NCI-H2081 (cell line): ENCODE data around the gene RABGEF1.
A peak's percentile ranks its signal among the peaks of the same experiment; 100 is the strongest.
"Not testable (repeated sequence)": the region's sequence is repeated elsewhere in the genome, so short reads cannot be mapped to it uniquely, and the experiment has no call there.

ENCODE experiments used
- DNase-seq, 2 experiments: peaks; one replicate each; lab custom pipeline; 2025; lab: John Stamatoyannopoulos, UW

The RABGEF1 gene

DNA sequence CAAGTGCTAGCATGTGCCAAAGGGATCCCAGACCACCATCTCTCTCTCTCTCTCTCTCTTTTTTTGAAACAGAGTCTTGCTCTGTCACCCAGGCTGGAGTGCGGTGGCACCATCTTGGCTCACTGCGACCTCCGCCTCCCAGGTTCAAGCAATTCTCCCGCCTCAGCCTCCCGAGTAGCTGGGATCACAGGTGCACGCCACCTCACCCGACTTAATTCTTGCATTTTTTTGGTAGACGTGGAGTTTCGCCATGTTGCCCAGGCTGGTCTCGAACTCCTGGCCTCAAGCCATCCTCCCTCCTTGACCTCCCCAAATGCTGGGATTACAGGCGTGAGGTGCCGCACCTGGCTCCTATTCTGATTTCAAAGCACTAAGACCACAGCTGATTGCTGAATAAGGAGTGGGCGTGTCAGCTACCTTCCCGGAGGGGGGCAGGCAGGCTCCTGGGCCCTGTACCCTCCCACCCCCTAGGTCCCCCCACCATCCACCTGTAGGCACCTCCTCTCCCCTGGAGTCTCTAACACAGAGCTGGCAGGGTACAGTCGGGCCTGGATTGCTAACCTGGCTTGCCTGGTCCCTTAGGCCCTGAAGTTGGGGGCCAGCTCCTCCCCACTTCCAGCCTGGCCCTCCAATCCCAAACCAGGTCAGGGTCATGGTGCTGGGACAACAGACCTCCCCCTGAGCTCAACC, 74.8 kb downstream of the RABGEF1 start:
- DNase-seq, result not testable (repeated sequence)

DNA sequence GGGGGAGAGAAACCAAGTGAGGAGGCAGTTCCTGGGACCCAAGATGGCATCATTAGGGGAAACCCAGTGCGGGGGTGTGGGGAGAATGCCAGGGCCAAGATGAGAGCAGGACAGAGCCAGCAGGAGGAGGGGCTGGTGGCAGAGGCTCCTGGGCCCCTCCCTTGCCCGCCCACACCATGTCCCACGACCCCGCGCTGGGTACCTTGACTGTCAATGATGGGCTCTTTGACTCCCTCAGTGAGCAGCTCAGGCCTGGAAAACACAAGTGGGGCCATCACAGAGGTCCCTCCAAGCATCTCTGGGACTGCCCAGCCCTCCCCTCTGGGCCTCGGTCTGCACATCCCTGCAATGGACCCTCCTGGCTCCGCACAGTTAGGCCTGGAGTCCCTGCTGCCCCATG, 75.4 kb downstream of the RABGEF1 start:
- no peak for DNase-seq

DNA sequence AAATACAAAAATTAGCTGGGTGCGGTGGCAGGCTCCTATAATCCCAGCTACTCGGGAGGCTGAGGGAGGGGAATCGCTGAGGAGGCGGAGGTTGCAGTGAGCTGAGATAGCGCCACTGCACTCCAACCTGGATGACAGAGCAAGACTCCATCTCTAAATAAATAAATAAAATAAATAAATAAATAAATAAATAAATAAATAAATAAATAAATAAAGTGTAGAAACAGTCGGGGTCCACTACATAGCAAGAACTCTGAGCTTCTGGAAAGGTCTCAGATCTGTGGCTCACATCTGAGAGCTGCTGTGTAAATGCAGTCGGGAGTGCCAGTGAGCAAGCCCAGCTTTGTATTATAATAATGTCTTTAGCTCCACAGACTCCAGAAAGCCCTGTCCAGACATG, 76.1 kb downstream of the RABGEF1 start:
- not testable (repeated sequence) for DNase-seq

DNA sequence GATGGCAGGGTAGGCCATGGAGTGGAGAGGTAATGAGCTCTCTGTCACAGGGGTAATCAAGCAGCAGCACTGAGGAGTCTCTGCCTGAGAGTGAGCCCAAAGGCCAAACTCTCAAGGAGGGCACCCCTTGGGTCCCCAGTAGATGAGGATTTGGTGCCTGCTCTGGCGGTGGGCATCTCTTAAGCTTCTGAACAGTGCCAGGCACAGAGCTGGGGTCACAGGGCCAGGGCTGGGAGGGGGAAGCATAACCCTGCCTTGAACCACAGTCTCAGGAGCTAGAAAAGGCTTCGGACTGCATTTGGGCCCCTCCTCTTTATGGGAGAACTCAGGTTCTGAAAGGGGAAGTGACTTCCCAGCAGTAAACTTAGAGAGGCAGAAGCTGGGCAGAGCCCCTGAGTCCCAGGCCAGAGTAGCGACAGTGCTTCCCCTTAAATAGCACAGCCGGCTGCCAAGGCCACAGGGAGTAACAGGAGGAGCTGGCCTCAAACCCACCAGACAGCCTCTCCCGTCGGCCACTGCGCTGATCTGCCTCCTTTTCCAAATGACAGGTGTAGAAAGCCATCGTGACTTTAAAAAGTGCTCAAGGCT, 76.8 kb downstream of the RABGEF1 start:
- DNase-seq, result not testable (repeated sequence)

DNA sequence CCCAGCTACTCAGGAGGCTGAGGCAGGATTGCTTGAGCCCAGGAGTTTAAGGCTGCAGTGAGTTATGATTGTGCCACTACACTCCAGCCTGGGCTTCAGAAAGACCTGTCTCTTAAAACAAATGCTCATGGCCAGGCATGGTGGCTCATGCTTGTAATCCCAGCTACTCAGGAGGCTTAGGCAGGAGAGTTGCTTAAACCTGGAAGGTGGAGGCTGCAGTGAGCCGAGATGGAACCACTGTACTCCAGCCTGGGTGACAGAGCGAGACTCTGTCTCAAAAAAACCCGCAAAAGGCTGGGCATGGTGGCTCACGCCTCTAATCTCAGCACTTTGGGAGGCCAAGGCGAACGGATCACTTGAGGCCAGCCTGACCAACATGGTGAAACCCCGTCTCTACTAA, 77.4 kb downstream of the RABGEF1 start:
- not testable (repeated sequence) for DNase-seq

DNA sequence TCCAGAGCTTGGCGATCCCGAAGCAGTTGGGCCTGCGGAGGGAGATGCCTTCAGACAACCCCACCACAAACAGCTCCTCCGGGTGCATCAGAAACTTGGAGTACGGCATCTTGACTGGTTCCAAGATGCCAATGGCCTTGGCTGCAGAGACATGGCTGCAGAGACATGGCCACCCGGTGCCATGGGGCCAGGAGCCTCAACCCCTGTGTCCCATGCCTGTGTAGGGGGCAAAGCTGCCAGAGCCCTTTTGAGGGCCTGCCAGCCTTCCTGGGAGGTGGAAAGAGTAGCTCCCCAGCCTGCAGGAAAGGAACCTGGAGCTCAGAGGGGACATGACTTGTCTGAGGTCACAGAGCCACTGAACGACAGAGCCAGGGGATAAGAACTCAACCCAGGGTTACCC, 83.5 kb downstream of the RABGEF1 start:
- DNase-seq, result no peak

DNA sequence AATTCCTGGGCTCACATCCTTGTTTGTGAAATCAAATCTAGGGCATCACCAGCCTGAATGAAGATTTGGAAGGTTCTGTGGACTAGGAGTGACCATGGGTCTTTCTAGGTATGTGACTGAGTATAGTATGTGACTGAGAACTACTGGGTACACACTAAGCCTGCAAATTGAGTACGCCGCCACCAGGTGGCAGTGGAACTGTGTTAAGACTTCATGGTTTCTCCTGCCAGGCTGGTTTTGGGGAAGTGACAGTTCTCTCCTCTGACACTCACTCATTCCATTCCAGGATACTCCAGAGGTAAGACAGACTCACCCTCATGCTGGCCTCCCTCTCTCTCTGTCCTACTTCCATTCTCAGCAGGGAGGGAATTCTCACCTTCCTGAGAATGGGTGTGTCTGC, 85.0 kb downstream of the RABGEF1 start:
- DNase-seq, result peak; percentile 27 to 46

DNA sequence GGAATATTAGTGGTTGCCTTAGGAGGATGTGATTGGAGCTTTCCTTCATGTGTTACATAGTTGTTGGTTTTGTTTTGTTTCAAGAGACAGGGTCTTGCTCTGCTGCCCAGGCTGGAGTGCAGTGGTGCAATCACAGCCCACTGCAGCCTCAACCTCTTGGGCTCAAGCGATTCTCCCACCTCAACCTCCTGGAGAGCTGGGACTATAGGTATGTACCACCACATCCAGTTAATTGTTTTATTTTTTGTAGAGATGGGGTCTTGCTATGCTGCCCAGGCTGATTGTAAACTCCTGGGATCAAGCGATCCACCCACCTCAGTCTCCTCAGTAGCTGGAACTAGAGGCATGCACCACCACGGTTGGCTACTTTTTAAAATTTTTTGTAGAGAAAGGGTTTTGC, 86.1 kb downstream of the RABGEF1 start:
- no peak for DNase-seq

DNA sequence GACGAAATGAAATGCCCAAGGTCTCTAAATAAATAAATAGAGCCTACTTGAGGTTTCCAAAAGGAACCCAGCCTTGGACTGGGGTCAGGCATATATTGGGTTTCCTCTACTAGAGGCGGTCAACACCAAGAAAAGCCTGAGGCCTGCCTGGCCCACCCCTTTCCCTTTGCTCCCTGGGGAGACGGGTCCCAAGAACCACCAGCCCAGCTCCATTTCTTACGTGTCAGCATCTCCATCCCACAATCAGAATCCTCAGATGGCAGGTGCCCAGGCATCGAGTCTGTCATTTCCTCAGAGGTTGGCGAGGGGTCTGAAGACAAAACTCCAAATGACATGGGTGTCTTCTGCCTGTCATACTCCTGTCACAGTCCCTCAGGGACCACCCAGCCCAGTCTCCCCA, 90.4 kb downstream of the RABGEF1 start:
- DNase-seq, result not testable (repeated sequence)

DNA sequence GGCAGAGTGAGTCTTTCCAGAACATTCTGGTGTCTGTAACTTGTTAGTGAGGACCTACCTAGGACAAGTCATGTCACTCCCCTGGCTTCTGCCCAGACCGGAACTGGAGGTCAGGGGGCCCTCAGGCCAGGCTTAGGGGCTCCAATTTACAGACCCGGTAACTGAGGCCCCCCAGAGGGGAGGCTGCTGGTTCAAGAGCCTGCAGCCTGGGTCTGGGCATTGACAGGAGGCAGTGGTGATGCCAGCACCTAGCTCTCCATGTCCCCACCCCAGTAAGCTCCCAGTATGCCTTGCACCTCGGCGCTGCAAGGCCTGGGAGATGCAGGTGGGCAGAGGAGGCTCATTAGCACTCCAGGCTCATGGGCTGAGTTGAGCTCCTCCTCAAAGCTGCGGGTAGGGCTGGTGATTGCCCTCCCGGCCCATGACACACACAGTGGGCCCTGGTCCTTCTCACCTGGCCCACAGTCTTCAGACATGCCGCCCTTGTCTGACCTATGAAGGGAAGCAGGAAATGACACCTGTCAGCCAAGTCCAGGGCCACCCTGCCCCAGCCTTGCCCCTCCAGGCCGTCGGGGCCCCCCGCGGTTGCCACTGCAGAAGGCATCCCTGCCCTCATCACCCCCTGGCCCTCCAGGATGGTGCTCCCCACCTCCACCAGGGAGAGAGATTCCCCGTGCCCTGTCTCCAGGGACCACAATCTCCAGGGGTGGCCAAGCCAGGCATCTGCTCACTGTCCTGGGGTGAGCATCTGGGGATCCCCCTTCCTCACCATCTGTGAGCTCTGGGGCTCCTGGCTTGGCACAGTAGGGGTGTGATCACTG, 92.2 kb downstream of the RABGEF1 start:
- DNase-seq, result no peak

DNA sequence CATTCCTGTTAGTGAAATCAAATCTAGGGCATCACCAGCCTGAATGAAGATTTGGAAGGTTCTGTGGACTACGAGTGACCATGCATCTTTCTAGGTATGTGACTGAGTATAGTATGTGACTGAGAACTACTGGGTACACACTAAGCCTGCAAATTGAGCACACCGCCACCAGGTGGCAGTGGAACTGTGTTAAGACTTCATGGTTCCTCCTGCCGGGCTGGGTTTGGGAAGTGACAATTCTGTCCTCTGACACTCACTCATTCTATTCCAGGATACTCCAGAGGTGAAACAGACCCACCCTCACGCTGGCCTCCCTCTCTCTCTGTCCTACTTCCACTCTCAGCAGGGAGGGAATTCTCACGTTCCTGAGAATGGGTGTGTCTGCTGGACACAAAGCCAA, 96.5 kb downstream of the RABGEF1 start:
- peak; percentile 26 to 62 for DNase-seq

DNA sequence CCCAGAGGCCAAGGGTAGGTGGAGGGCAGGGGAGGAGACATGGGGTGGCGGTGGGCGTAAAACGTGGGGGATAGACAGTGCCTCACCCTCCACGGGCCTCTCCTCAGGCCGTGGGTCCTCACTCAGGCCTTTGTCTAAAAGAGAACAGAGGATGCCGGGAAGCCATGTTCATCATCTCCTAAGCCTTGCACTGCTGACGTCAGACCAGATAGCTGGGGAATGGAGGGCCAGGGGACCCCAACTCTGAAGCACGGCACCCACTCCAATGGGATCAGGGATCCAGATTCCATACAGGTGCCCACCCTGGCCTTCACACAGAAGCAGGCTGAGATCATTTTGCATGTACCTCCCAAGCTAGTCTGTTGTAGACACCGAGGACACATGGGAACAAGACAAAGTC, 97.1 kb downstream of the RABGEF1 start:
- DNase-seq, result no peak

DNA sequence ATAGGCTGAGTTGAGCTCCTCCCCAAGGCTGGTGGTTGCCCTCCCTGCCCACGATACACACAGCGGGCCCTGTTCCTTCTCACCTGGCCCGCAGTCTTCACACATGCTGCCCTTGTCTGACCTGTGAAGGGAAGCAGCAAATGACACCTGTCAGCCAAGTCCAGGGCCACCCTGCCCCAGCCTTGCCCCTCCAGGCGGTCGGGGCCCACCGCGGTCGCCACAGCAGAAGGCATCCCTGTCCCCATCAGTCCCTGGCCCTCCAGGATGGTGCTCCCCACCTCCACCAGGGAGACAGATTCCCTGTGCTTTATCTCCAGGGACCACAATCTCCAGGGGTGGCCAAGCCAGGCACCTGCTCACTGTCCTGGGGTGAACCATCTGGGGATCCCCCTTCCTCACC, 99.3 kb downstream of the RABGEF1 start:
- DNase-seq, result no peak

DNA sequence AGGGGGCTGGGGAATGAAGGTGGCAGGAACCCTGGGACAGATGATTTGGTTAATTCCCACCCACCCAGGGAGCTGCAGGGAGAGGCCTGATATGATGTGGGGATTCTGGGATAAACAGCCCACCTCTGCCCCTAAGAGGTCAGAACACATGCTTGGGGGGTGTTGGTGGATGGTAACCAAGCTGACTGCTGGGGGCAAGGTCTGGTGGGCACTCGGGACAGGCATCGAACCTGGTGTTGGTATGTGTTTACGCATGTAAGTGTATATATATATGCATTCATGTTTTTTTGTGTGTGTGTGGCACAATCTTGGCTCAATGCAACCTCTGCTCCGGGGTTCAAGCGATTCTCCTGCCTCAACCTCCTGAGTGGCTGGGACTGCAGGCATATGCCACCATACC, 99.8 kb downstream of the RABGEF1 start:
- no peak for DNase-seq

DNA sequence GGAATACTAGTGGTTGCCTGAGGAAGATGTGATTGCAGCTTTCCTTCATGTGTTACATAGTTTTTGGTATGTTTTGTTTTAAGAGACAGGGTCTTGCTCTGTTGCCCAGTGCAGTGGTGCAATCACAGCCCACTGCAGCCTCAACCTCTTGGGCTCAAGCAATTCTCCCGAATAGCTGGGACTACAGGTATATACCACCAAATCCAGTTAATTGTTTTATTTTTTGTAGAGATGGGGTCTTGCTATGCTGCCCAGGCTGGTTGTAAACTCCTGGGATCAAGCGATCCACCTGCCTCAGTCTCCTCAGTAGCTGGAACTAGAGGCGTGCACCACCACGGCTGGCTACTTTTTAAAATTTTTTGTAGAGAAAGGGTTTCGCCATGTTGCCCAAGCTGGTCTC, 101.4 kb downstream of the RABGEF1 start:
- no peak for DNase-seq

DNA sequence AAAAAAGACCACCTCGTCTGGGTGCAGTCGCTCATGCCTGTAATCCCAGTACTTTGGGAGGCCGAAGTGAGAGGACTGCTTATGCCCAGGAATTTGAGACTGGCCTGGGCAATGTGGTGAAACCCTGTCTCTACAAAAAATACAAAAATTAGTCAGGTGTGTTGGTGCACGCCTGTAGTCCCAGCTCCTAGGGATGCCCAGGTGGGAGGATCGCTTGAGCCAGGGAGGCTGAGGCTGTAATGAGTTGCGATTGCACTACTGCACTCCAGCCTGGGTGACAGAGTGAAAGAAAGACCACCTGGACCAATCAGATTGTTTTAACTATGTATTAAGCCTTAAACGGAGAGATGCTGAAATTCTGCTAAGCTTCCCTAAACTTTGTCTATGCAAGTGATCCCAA, 103.0 kb downstream of the RABGEF1 start:
- DNase-seq, result not testable (repeated sequence)

DNA sequence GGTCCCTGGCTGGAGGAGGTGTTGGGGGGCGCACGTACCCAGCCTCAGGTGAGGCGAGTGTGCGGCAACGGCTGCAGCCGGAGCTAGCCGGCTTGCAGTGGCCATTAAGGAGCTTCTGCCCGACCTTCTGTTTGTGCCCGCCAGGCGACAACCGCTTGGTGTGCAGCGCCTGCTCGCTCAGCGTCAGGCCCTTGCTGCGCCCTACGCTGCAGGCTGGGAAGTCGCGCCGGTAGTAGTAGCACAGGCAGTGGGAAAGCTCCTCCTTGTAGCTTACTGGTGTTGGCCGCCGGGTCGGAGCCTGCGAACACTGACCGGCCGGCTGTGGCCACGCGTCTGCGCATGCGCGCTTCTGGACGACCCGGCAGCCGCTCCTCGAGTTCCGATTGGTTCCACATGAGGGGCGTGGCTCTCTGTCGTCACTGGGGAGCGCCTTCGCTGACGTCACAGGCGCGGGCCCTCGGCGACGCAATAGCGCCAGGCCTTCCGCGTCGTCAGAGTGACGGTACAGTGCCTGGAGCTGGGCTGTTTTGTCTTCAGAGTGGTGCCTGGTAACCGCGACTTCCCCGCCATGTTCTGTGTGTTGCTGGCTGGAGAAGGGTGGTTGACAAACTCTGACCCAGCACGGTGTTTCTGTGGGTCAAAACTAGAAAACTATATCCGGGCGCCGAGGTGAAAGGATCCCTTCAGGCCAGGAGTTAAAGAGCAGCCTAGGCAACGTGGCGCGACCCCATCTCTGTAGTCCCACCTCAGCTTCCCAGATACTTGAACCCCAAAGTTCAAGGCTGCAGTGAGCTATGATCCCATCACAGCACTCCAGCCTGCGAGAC, 104.2 kb downstream of the RABGEF1 start:
- peak; percentile 99 for DNase-seq

DNA sequence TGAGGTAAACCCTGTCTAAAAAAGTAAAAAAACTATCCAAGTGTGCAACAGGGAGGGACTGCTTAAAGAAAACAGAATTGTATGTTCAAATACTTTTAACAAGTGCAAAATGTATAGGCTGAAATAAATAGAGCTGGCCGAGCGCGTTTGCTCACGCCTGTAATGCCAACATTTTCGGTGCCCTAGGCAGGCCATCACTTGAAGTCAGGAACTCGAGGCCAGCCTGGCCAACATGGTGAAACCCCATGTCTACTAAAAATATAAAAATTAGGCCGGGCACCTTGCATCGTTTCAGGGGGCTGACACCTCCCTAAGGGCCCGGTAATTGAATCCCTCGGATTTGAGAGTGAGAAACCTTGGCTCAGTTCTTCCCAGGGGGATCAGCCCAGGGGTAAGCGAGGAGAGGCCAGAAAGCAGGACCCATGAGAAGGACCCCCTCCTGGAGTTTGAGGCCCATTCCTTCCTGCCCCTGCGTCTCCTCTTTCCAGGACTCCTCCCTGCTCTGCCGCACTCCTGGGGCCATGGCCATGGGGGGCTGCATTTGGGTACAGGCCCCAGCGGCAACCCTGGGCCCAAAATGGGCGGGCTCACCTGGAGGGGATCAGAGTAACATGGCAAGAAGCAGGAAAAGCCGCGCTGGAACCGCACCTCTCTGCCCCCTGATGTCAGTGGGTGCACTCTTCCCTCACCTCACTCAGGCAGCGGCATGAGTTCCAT, 105.0 kb downstream of the RABGEF1 start:
- DNase-seq, result no peak

DNA sequence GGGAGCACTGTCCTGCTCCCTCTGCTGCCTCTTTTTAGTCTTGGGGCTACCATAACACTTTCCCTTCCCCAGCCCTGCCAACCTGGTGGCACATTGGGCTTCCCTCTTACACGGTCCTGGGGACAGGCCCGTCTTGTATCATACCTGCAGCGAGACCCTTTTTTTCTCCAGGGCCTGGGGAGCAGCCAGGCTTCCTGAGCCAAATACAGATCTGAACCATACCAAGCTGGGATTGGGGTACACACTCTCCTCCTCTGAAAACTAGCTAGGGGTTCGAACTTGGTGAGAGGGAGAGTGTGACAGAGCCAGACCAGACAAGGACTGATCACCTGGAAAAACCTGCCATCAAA, 105.5 kb downstream of the RABGEF1 start:
- not testable (repeated sequence) for DNase-seq

DNA sequence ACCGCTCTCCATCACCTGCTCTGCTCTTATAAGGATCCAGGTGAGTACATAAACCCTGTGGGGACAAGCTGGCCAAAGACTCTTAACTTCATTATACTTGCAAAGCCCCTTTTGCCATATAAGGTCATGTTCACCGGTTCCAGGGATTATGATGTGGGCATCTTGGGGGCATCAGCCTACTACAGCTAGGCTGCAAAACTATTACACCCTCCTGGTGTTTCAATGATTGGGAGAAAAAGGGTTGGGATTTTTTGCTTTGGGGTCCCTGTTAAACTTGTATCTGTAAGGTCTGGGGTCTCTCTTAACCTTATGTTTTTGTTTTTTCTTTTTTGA, 107.0 kb downstream of the RABGEF1 start:
- not testable (repeated sequence) for DNase-seq

DNA sequence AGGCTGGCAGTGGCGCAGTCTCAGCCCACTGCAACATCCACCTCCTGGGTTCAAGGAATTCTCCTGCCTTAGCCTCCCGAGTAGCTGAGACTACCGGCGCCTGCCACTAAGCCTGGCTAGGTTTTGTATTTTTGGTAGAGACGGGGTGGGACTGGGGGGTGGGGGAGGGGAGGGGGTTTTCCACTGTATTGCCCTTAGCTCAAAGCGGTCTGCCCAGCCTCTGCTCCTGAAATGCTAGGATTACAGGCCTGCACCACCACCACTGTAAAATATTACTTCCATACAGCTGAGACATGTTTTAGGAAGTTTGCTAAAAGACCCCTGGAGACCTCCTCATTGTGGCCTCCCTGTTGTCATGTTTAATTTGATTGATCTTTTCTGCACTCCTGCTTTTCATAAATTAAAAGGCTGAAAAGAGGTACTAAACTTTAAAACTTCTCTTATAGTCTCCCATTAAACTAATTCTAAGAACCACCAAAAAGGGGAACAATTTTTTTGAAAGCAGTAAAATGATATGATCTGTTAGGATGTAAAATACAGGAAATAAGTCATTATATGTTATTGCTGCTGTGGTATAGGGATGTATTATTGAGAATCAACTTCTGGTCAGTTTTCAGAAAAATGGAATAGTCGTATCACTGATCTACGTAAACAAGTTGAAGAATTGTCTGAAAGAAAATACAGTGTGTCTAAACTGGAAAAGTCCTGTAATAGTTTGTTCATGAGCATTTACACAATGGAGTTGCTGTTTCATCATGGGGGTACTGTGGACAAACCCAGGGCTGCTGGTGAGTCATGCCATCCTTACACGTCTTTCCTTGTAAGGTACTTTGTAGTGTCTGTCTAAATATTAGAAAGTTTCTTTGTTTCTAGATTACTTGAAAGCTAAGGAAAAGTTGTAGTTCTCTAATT, 107.6 kb downstream of the RABGEF1 start:
- peak in 1 of 2 experiments; percentile 48 for DNase-seq
